Ascending aorta (tissue), 2 donors: ENCODE measurements around the gene MRGPRD. TPM values are rescaled to one million over a fixed set of nuclear protein-coding genes. Genes with fewer than 3 reads are reported as not detected.
A peak's percentile ranks its signal among the peaks of the same experiment; 100 is the strongest.

ENCODE experiments used
- DNase-seq, 2 donors: peaks; one replicate each; pipeline ENCODE4 v3.0.0-alpha.2; 2019; ENCODE audit warnings: low spot score in 2 of 2
- H3K27ac ChIP-seq, 2 donors: fragments of 200-600 bp; sonication (generic); one replicate each; pipeline ENCODE4 v1.5.1; 2016 to 2017; ENCODE audit warnings: mild to moderate bottlenecking in 1 of 2
- H3K27me3 ChIP-seq: fragments of 200-600 bp; sonication (generic); one replicate; pipeline ENCODE4 v1.5.1; 2017
- H3K36me3 ChIP-seq, 2 donors: fragments of 200-600 bp; sonication (generic); one replicate each; pipeline ENCODE4 v1.5.1; 2016
- H3K4me1 ChIP-seq, 2 donors: fragments of 200-600 bp; sonication (generic); one replicate each; pipeline ENCODE4 v1.5.1; 2016 to 2017; ENCODE audit warnings: mild to moderate bottlenecking in 1 of 2
- H3K4me3 ChIP-seq, 2 donors: fragments of 200-600 bp; sonication (generic); one replicate each; pipeline ENCODE4 v1.5.1; 2016 to 2017; ENCODE audit warnings: mild to moderate bottlenecking in 1 of 2
- H3K9me3 ChIP-seq, 2 donors: fragments of 200-600 bp; sonication (generic); one replicate each; pipeline ENCODE4 v1.5.1; 2016
- CTCF ChIP-seq, 3 experiments: fragments of 200-600 bp in 2 of 3; fragments of 450-650 bp in 1 of 3; sonication (generic) in 2 of 3; IDR thresholded peaks; one replicate each; pipeline ENCODE4 v1.5.1; 2016 to 2019; ENCODE audit warnings: antibody characterized with exemption in 3 of 3, mild to moderate bottlenecking in 1 of 3, moderate library complexity in 1 of 3
- intact Hi-C: fragments of 100-400 bp; cut with DNase I; formaldehyde crosslinking; loops from one replicate; pipeline ENCODE4 v1.15.1; 2023
- total RNA-seq: library from RNA; depleted of rRNA; stranded (reverse); fragments of >200 nt; gene quantifications from one replicate; pipeline ENCODE4 v1.1.0, GENCODE V29; 2016

MRGPRD gene
- total RNA-seq, 1 donor from 2014 or later, result not detected

GRCh38 chr11:69009441-69010211, 28.8 kb upstream of the MRGPRD start:
- Histone ChIP-seq H3K9me3 (no peaks in the 10 kb centered on the region), H3K36me3 (peaks cover 33 to 35% of the 10 kb centered on the region in 2 donors), H3K27ac (peak overlapping the region; percentile 93 to 95), H3K4me3 (peak overlapping the region; percentile 8 to 84), H3K4me1 (peaks cover 18 to 55% of the 10 kb centered on the region in 2 donors), H3K27me3 (no peaks in the 10 kb centered on the region)
- intact Hi-C loops, result loop anchor here (2.0 to 10.0 kb wide), 6 partner anchors 67 to 905 kb away; partner anchors contain the start of genes CPT1A, IGHMBP2, MRPL21 and MYEOV
- DNase-seq, result peak in 1 of 2 donors; percentile 65
- TF ChIP-seq CTCF (IDR thresholded peaks at IDR 0.05), result no peak

DNA sequence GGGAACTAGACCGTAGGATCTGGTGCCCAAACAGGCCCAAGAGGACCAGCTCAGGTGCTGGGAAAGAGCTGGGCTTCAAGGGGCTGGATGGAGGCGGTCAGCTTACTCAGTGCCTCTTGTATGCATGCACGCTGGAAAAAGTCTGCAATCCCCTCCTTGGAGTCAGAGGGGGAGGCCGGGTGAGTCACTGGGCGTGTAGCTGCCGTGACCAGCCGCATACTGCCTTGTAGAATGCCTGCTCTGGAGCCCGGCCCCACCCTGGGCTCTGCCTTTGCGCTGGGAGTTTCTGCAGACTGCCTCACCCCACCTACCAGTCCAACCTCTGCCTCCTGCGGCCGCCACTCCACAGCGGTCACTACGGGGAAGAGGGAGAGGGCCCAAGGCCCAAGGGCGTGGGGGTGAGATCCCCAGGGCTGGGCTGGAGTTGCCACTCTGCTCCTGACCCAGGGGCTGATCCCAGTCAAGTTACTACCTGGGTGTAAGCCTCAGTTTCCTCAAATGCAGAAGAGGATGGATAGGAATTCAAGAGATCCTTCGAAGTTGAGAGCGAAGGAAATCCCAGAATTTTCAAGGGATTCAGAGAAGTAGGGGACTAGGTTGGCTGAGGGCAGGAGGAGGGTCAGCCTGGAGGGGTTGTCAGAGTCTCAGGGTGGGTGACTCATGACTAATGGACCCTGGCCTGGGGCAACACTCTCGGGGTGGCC, 28.1 kb upstream of the MRGPRD start:
- Histone ChIP-seq H3K27me3 (no peaks in the 10 kb centered on the region), H3K9me3 (no peaks in the 10 kb centered on the region), H3K4me3 (peak overlapping the region in 1 of 2 donors; percentile 84), H3K27ac (peak overlapping the region; percentile 93 to 95), H3K4me1 (peaks cover 15 to 48% of the 10 kb centered on the region in 2 donors), H3K36me3 (peaks cover 40 to 42% of the 10 kb centered on the region in 2 donors)
- intact Hi-C loops, result loop anchor here (10.0 kb wide), 1 partner anchor 286 kb away; the partner anchor contains the start of gene MYEOV
- peak; percentile 88 to 99 for DNase-seq
- no peak for TF ChIP-seq CTCF (IDR thresholded peaks at IDR 0.05)

GRCh38 chr11:69007975-69008381, 27.2 kb upstream of the MRGPRD start:
- TF ChIP-seq CTCF (IDR thresholded peaks at IDR 0.05), result no peak
- H3K36me3 ChIP-seq, result peaks cover 49 to 51% of the 10 kb centered on the region in 2 donors
- intact Hi-C loops, result loop anchor here (10.0 kb wide), 1 partner anchor 287 kb away; the partner anchor contains the start of gene MYEOV

DNA sequence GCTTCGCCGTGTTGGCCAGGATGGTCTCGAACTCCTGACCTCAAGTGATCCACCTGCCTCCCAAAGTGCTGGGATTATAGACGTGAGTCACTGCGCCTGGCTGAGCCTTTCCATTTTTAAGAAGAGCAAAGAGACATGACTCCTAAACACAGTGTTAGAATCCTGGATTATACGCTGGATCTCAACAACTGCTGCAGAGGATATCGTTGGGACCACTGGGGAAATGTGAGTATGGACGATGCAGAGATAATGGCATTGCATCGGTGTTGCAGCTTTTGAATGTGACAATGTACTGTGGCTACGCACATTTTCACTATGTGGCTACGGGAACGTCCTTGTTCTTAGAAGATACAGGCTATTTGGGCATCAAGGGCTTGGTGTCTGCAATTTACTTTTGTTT, 26.0 kb upstream of the MRGPRD start:
- H3K27ac ChIP-seq, result peak overlapping the region; percentile 4 to 95
- no peaks in the 10 kb centered on the region for H3K9me3 ChIP-seq
- peaks cover 28 to 63% of the 10 kb centered on the region in 2 donors for H3K4me1 ChIP-seq
- peak in 1 of 2 donors; percentile 52 for DNase-seq
- intact Hi-C loops, result loop anchor here (10.0 kb wide), 1 partner anchor 288 kb away; the partner anchor contains the start of gene MYEOV
- H3K27me3 ChIP-seq, result no peaks in the 10 kb centered on the region
- peaks cover 52 to 55% of the 10 kb centered on the region in 2 donors for H3K36me3 ChIP-seq
- H3K4me3 ChIP-seq, result no peak overlapping the region
- no peak for TF ChIP-seq CTCF (IDR thresholded peaks at IDR 0.05)

More at GRCh38 chr11:69007975-69008381, 27.2 kb upstream of the MRGPRD start:
- H3K4me1 ChIP-seq, result peaks cover 19 to 52% of the 10 kb centered on the region in 2 donors
- H3K27ac ChIP-seq, result peak overlapping the region; percentile 93 to 95
- H3K9me3 ChIP-seq, result no peaks in the 10 kb centered on the region
- DNase-seq, result peak in 1 of 2 donors; percentile 63
- H3K4me3 ChIP-seq, result peak overlapping the region in 1 of 2 donors; percentile 40
- no peaks in the 10 kb centered on the region for H3K27me3 ChIP-seq

GRCh38 chr11:69005631-69006368, 25.0 kb upstream of the MRGPRD start:
- H3K9me3 ChIP-seq, result no peaks in the 10 kb centered on the region
- no peak for TF ChIP-seq CTCF (IDR thresholded peaks at IDR 0.05)
- H3K4me1 ChIP-seq, result peaks cover 37 to 71% of the 10 kb centered on the region in 2 donors
- H3K36me3 ChIP-seq, result peaks cover 52 to 55% of the 10 kb centered on the region in 2 donors
- intact Hi-C loops, result loop anchor here (10.0 kb wide), 1 partner anchor 289 kb away; the partner anchor contains the start of gene MYEOV
- no peaks in the 10 kb centered on the region for H3K27me3 ChIP-seq
- H3K27ac ChIP-seq, result peak overlapping the region; percentile 82 to 95
- DNase-seq, result peak in 1 of 2 donors; percentile 56
- no peak overlapping the region for H3K4me3 ChIP-seq
